Right renal cortex interstitium (tissue), 3 donors: Measurements from ENCODE around the gene ABHD16A. TPM values are rescaled to one million over a fixed set of nuclear protein-coding genes. Genes with fewer than 3 reads are reported as not detected.
"Not testable (repeated sequence)": the region's sequence is repeated elsewhere in the genome, so short reads cannot be mapped to it uniquely, and the experiment has no call there.

ENCODE experiments used
- DNase-seq, 3 donors: peaks; one replicate each; pipeline ENCODE4 v3.0.0-alpha.2; 2013; ENCODE audit warnings: low read depth in 3 of 3, low spot score in 2 of 3
- polyA plus RNA-seq, 3 donors: library from polyadenylated mRNA; unstranded; fragments of 120-200 nt; gene quantifications; one replicate each; pipeline ENCODE4 v1.2.1, GENCODE V29; 2013; ENCODE audit not compliant: insufficient read length in 3 of 3

The ABHD16A gene
- polyA plus RNA-seq, 3 donors: 54.8 to 57.3 (median 55.2) TPM

DNA sequence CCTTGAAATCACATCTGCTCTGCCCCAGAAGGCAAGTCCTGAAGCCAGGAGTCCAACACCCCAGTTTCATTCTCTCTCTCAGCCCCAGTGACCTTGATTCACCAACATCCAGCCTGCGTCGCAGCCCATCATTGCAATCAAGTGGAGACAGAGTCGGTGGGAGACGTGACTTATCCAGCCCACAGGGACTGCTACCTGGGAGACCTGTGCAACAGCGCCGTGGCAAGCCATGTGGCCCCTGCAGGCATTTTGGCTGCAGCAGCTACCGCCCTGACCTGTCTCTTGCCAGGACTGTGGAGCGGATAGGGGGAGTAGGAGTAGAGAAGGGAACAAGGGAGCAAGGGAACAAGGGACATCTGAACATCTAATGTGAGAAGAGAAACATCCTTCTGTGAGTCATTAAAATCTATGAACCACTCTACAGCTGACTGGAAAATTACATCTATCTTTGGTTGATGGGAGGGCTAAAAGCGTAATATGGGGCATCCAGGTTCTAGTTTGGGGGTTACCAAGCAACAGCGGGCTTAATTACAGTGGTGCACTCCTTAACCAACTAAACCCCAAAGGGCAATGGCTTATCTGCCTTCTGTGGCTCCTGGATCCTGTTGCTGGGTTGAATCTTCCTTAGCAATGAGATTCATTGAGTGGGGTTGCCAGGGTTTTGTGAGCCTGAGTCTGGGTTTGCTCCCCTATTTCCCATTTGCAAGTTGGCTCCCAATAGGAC, 14.5 kb upstream of the ABHD16A start:
- DNase-seq: no peak

DNA sequence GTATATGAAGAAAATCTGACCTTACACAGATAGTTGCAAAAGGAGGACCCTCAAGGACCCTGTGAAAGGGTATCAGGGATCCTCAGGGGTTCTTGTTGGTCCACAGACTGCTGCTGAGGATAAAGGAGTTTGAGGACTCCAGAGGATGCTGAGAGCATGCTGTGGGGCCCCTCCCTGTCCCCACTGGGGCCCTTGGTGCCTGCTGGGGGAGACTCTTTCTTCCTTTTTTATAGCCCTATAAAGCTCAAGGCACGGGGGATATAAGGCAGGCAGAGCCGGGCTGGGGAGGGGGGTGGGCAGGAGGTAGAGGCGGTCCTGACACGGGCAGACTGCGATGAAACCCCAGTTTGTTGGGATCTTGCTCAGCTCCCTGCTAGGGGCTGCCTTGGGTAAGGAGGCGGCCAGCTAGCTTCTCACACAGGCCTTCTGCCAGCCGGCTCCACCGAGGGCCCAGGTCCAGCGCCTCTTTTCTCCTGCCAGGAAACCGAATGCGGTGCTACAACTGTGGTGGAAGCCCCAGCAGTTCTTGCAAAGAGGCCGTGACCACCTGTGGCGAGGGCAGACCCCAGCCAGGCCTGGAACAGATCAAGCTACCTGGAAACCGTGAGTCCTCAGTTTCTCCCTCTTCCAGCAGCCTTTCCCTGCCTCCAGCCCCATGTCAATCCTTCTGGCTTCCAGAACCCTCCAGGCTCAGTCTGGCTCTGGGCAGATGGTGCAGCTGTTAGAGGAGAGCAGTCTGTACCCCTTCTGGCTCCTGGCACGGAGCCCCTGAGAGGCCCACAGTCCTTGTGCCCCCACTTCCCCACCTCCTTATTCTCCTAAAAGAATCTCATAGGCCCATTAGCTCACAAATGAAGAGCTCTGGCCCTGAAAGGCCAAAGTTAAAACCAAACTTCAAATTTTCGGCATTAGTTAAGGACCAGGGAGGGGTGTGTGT, 12.2 kb upstream of the ABHD16A start, which contains the start of gene LY6G6D:
Gene LY6G6D (plus strand): TSS at position 327 of the 937 bp plus-strand sequence. CDS start 8 bp downstream, at position 335.
- no peak for DNase-seq

DNA sequence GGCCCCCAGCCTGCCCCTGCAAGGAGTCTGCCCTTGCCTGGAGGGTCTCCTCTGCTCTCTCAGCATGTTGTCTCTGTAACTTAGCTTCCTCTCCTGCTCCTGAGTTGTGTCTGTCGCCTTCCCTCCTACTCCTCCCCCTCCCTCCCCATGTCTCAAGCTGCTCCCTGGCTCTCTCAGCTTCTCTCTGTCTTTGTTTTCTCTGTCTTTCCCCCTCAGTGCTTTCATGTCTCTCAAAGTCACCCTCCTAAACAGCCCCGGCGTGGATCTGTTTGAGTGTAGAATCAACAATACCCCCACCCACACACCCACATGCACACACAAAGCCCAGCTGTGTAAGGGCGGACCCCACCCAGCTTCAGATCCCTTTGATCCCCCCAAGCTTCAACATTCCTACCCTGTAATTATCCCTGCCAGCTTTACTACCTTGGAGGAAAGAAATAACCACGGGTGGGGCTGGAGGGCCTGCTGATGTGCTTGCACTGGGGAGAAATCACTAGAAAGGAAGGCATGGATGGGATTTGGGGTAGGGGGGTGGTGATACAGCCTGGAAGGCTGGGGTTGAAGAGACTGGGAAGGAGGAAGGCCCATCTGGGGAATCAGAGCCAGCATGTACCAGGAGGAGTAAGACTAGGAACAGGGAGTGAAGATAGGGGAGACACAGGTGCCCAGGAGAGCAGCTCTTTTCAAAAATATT, 11.0 kb upstream of the ABHD16A start:
- DNase-seq: peak in 1 of 3 donors; percentile 32

DNA sequence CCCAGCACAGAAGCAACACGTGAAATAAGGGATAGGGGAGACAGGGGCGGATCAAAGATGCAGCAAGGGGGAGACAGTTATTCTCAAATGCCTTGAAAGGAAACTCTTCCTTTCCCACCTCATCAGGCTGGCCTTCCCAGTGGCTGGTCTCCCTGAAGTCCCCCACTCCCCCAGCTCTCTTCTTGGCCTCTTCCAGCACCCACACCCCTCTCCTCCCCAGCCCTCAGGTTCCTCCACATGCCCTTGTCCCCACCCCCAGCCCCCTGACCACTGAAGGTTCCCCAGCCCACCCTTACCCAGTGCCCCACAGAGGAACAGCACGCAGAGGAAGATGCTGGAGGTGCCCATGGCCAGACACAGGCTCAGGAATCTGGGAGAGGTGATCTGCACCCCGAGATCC, 10.3 kb upstream of the ABHD16A start:
- no peak for DNase-seq

DNA sequence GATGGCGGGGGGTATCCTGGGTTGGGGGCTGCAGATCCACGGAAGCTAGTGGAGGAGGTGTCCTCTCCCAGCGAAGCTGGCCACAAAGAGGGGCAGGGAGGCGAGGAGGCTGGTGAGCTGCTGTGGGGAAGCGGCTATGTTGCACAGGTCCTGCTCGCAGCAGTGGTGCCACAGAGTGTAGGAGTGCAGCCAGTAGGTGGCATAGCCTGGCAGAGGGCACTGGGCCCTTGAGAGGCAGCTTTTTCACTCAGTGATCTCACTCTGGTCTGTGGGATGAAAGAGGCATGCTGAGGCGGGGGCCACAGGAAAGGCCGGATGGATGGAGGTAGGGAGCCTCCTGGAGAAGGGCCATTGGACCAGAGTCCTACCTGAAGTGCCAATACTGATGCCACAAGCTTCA, 9.2 kb upstream of the ABHD16A start:
- no peak for DNase-seq

DNA sequence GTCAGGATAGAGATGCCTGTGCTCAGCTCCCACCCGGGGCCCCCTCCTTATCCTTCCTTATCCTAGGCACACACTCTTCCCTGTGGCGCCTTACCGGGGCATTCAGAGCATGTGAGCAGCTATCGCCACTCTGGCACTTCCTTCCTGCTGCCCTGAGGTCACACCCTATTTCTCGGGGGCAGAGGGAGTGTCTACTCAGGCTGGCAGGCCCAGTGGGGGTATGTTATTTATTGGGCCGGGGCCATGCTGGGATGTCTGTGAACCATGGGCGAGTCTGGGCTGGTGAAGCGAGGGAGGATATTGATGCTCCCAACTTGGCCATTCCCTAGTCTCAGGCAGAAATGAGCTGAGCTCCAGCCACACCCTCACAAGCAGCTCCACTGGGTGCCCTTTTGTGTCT, 8.1 kb upstream of the ABHD16A start:
- DNase-seq: no peak

DNA sequence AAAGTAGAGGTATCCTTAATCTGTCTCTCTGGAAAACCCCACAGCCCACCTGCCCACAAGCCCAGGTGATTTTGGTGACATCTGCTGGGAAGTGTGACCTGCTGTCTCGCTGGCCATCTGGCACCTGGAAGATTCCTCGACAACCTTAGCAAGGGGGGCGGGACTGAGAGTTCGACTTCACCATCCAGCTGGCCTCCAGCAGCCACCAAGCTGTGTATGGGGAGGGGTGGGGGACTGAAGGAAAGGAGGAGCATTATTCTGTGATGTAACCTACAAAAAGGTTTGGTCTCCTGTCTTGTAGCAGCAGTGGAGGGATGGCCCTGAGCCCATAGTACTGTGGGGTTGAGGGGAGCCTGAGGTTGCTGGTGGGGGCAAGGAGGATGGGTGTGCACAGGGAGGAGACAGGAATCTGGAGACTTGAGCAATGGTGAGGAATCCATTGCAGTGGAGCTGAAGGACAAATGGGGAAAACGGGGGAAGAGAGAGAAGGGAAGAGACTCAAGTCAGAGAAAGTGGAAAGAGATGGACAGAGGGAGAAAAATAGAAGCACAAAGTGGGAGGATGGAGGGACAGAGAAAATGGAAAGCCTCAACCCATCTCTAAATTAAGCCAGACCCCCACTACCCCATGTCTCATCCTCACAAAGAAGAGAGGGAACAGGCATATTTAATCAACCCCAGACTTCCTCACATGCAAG, 7.5 kb upstream of the ABHD16A start:
- no peak for DNase-seq

DNA sequence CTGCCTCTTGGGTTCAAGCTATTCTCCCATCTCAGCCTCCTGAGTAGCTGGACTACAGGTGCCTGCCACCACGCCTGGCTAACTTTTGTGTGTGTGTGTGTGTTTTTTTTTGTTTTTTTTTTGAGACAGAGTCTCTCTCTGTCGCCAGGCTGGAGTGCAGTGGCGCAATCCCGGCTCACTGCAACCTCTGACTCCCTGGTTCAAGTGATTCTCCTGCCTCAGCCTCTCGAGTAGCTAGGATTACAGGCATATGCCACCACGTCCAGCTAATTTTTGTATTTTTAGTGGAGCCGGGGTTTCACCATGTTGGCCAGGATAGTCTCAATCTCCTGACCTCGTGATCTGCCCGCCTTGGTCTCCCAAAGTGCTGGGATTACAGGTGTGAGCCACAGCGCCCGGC, 6.0 kb upstream of the ABHD16A start:
- DNase-seq: not testable (repeated sequence)

DNA sequence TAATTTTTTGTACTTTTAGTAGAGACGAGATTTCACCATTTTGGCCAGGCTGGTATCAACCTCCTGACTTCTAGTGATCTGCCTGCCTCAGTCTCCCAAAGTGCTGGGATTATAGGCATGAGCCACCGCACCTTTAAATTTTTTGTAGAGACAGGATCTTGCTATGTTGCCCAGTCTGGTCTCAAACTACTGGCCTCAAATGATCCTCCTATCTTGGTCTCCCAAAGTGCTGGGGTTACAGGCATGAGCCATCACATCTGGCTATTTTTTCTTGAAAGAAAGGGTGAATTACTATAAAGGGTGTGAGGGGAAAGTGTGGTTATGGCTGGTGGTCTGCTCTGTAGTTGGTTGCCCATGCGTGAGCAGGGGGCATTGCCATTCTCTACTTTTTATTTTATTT, 5.1 kb upstream of the ABHD16A start:
- DNase-seq: no peak

DNA sequence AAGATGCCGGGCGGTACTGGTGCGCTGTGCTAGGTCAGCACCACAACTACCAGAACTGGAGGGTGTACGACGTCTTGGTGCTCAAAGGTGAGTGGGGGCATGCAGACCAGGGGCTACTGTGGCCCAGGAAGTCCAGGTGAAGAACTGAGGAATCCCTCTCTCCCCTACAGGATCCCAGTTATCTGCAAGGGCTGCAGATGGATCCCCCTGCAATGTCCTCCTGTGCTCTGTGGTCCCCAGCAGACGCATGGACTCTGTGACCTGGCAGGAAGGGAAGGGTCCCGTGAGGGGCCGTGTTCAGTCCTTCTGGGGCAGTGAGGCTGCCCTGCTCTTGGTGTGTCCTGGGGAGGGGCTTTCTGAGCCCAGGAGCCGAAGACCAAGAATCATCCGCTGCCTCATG, 4.6 kb upstream of the ABHD16A start:
- DNase-seq: no peak

DNA sequence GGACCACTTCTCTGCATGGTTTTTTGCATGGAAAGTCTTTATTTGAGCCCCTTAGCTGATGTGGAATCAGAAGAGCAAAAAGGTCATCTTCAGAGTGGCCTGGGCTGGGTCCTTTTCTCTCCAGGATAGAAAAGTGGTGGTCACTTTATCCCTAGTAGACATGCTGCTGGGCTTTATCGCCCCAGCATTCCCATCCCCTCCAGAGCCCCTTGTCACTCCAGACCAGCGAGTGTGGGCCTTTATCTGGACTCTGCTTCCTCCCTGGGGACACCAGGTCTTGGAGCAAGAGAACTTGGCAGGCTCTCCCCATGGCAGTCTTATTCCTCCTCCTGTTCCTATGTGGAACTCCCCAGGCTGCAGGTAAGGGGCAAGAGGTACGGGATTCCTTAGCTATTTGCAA, 3.5 kb upstream of the ABHD16A start, which contains the start of gene LY6G6F:
Gene LY6G6F (plus strand): TSS at position 268 of the 400 bp plus-strand sequence. CDS start 41 bp downstream, at position 309.
- no peak for DNase-seq

DNA sequence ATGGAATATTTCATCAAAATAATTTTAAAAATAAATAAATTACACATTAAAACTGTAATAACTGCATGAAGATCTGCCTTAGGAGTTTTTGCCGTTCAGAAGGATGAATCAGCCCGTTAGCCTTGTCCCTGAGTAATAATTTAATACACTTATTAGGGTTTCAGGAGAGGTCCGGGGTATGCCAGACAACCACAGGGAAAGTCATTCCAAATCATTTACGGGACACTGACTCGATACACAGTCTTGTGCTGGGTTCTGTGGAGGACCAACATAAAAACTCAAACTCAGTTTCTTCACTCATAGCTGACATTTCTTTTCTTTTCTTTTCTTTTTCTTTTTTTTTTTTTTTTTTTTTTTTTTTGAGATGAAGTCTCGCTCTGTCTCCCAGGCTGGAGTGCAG, 2.8 kb upstream of the ABHD16A start:
- no peak for DNase-seq

DNA sequence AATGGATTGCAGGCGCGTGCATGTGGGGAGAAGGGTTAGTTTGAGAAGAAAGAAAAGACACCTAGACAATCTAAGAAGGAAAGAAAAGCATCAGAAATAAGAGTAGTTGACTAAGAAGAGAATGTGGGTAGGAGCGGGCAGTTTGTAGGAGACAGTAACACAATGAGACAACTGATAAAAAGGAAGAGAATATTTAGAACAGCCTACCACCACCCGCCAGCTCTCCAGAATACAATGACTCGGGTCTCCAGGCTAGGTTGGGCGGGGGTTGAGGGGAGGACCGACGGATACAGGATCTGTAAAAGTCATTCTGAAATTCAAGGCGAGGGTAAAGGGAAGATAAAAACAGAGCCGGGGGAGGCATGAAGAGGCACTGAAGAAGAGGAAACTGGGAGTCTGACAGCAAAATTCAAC, 712 bp downstream of the ABHD16A start:
- no peak for DNase-seq

DNA sequence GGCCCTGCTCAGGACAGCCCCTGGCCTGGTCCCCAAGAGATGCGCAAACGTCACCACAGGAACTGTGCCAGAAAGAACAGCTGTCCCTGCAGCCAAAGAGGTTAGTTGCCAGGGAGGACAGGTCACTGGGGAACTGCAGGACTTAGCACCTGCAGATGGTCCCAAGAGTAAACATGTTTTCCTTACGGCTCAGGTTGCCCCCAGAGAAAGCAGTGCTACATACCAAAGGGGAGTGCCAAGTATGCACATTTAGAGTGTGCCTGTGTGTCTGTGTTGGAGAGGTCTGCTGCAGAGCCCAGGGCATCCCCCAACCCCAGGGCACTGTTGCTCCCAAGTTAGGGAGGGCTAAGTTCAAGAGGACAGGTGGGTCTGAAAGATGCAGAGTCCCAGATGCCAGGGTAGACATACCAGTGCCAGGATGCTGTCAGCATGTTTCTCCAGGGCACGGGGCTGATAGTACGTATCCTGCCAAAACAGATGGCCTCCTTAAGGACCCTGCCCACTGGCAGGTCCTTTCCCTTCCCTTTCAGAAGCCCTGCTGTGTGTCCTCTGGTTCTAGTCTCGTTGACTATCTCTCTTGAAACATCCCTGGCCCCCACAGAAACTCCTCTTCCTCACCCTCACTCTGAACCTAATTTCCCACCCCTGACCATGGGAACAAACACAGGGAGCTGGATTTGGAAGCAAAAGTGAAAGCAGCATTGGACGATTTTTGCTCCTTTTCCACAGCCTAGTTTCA, 1.3 kb downstream of the ABHD16A start:
- no peak for DNase-seq

DNA sequence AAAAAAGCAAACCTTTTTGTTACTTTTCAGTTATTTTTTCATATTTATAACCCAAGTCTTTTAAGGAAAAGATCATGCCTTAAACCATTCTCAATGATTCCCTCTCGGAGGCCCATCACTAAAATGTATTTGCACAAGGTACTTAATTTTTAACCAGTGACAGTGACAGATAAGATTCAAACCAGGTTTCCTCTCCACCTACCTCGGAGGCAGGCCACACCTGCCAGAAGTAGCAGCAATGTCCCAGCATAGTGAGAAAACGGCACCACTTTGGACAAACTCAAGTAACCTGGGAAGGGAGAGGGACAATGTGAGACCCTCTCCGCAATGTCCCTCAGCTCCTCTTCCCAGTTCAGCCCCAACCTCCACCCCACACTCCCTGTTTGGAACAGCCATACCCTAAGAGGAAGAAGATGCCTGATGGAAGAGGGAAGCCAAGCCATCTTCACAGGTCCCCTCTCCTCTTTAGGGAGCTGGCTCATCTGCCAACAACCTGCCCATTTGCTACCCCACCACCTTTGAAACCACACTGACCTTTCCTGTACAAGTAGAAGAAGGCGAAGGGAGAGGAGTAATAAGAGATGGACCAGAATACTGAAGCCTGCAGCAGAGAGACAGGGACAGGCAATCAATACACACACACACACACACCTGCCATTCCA, 2.3 kb downstream of the ABHD16A start:
- DNase-seq: no peak

DNA sequence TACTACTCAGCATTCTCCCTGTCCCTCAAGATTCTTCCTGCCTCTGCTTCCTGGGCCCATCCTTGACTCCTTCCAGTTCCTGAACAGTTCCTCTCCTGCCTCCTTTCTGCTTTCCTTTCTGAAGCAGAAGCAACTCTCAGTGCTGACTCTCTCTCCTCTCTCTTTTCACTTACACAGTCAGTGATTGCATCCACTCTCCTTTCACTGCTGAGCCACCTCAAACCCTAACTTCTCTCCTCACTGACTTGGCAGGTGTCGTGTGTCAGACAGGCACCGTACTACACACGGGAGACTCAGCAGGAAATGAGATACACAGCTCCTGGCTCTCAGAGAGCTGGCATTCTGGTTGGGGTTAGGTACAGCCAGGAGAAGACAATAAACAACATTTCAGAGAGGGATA, 5.6 kb downstream of the ABHD16A start:
- DNase-seq: no peak

DNA sequence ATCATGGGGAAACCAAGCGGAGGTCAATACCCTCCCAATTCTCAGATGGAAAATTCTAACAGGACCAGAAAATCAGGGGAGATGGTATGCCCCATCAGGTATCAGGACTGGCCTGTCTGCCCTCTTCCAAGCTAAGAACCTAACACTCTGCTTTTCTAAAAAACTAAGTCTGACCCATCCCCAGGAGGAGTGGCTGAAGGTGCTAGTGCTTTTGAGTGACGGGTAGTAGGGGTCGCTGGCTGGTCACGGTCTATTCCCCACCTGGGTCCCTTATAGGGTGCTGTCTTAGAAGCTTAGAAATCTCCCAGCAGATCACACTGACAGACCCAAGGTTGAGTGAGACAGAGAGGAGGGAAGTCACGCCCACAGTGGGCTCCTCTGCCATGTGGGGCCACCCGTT, 9.6 kb downstream of the ABHD16A start:
- no peak for DNase-seq

DNA sequence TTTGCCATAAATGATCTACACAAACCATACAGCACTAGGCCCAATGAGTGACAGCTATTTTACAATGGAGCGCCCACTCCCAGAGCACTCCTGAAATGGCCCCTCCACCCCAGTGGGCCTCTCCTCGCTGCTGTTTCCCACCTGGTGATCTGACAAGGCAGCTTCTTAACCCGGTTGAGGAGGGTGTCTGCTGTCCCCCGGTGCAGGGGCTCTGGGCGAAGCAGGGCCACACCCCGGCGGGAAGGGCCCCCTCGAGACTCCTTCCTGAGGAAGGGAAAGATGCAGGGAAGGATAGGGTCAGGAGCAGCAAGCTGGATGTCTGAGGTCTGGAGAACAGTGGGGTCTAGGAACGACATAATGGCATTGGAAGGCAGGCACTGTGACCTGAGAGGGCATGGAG, 10.2 kb downstream of the ABHD16A start:
- DNase-seq: no peak

DNA sequence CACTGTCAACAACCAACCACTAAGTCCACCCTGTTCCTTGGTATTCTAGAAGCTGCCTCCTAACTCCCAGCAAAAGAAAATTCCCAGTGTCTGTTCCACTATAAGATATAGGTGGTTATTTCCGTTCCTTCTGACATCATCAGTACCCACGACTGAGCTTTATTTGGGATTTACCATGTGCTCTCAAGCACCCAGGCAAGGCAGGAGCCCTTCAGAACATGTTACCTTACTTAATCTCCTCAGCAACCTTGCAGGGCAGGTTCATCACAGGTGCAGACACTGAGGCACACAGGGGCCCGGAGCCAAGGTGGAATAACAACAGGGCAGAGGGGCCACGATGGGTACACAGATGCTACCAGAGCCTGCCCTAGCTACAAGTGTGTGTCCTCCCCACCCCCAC, 10.8 kb downstream of the ABHD16A start:
- DNase-seq: no peak
